Activated CD4-positive, alpha-beta T cell treated with anti-CD3 and anti-CD28 coated beads for 36 hours (primary cell): ENCODE measurements around the gene HBS1L. TPM values are rescaled to one million over a fixed set of nuclear protein-coding genes. Genes with fewer than 3 reads are reported as not detected.

Experiments
- ATAC-seq: fragments of 200-7000 bp; cut with Tn5 transposase; one replicate; pipeline ENCODE4 v1.10.0; 2021; ENCODE audit warnings: mild to moderate bottlenecking, moderate library complexity
- CTCF ChIA-PET: fragments of 350-600 bp; sonication (Branson Sonifier 250); formaldehyde crosslinking; loops from one replicate; lab custom pipeline; 2021; ENCODE audit warnings: antibody characterized with exemption; lab: Charles Lee
- POLR2A ChIA-PET: fragments of 350-600 bp; sonication (Branson Sonifier 250); formaldehyde crosslinking; loops from one replicate; lab custom pipeline; 2021; ENCODE audit warnings: antibody characterized with exemption, inconsistent platforms; lab: Charles Lee
- DNase-seq: peaks from one replicate; pipeline ENCODE4 v3.0.0-alpha.2; 2020
- H3K27ac Mint-ChIP-seq: one replicate; pipeline ENCODE4 v1.8.0; 2021; ENCODE audit warnings: mixed read lengths
- H3K27me3 Mint-ChIP-seq: one replicate; pipeline ENCODE4 v1.8.0; 2021; ENCODE audit warnings: mixed read lengths
- H3K36me3 Mint-ChIP-seq: one replicate; pipeline ENCODE4 v1.8.0; 2021; ENCODE audit warnings: low read depth, mixed read lengths
- H3K4me1 Mint-ChIP-seq: one replicate; pipeline ENCODE4 v1.8.0; 2021; ENCODE audit warnings: mixed read lengths
- H3K4me3 Mint-ChIP-seq: one replicate; pipeline ENCODE4 v1.8.0; 2021; ENCODE audit warnings: mild to moderate bottlenecking, moderate library complexity, mixed read lengths
- H3K9me3 Mint-ChIP-seq: one replicate; pipeline ENCODE4 v1.8.0; 2021; ENCODE audit warnings: low read depth, mixed read lengths
- intact Hi-C, 2 experiments: fragments of 100-400 bp; cut with DNase I in 1 of 2; cut with micrococcal nuclease in 1 of 2; formaldehyde crosslinking; loops; one replicate each; pipeline versions ENCODE4 v1.14.2 to v1.15.1; 2022 to 2024; cut with DNase I, micrococcal nuclease
- total RNA-seq, 2 experiments: library from RNA; stranded (reverse); gene quantifications; one replicate each; pipeline ENCODE4 v1.2.3, GENCODE V29; 2021

HBS1L gene
- total RNA-seq, 2 experiments from 2014 or later, result 133 to 141 TPM

GRCh38 chr6:134936931-134937330 is 117.7 kb downstream of the HBS1L start:
- ChIA-PET CTCF (interaction anchor here (0.9 kb wide), 2 partner anchors 21 to 54 kb away, joined by 3 read pairs; no protein-coding TSS in a partner anchor), POLR2A (no interaction called here)
- Mint-ChIP-seq H3K27ac (no peak overlapping the region), H3K27me3 (no peaks in the 10 kb centered on the region), H3K36me3 (no peaks in the 10 kb centered on the region), H3K4me1 (peaks cover 11% of the 10 kb centered on the region), H3K4me3 (no peak overlapping the region), H3K9me3 (no peaks in the 10 kb centered on the region)
- intact Hi-C loops, result loop anchor here in 1 of 2 experiments (5.0 to 10.0 kb wide), 2 partner anchors 115 to 292 kb away; no protein-coding TSS in a partner anchor
- no peak for DNase-seq
- ATAC-seq, result no peak

- Mint-ChIP-seq H3K36me3 (no peaks in the 10 kb centered on the region), H3K27me3 (no peaks in the 10 kb centered on the region), H3K9me3 (no peaks in the 10 kb centered on the region), H3K4me1 (peaks cover 11% of the 10 kb centered on the region), H3K4me3 (no peak overlapping the region), H3K27ac (no peak overlapping the region)
- DNase-seq, result no peak
- intact Hi-C loops, result loop anchor here in 1 of 2 experiments (5.0 to 10.0 kb wide), 2 partner anchors 114 to 292 kb away; no protein-coding TSS in a partner anchor
- POLR2A ChIA-PET, result no interaction called here
- ATAC-seq, result no peak
- CTCF ChIA-PET, result interaction anchor here (0.8 to 2.1 kb wide), 4 partner anchors 13 to 54 kb away, joined by 3 to 5 read pairs (median 4); no protein-coding TSS in a partner anchor
Observed at GRCh38 chr6:134936476-134936875, 118.1 kb downstream of the HBS1L start.

- intact Hi-C loops, result loop anchor here in 1 of 2 experiments (5.0 to 10.0 kb wide), 2 partner anchors 113 to 290 kb away; no protein-coding TSS in a partner anchor
- no peak for ATAC-seq
- POLR2A ChIA-PET, result no interaction called here
- CTCF ChIA-PET, result interaction anchor here (2.1 kb wide), 1 partner anchor 14 kb away, joined by 5 read pairs; no protein-coding TSS in a partner anchor
- no peak overlapping the region for H3K27ac Mint-ChIP-seq
- H3K4me1 Mint-ChIP-seq, result peaks cover 11% of the 10 kb centered on the region
- no peak overlapping the region for H3K4me3 Mint-ChIP-seq
- DNase-seq, result no peak
- no peaks in the 10 kb centered on the region for H3K9me3 Mint-ChIP-seq
- no peaks in the 10 kb centered on the region for H3K36me3 Mint-ChIP-seq
- H3K27me3 Mint-ChIP-seq, result no peaks in the 10 kb centered on the region
Observed at GRCh38 chr6:134934793-134935485, 119.7 kb downstream of the HBS1L start.

GRCh38 chr6:134932535-134933470 is 121.8 kb downstream of the HBS1L start:
- H3K27ac Mint-ChIP-seq, result no peak overlapping the region
- no peak for DNase-seq
- no peaks in the 10 kb centered on the region for H3K27me3 Mint-ChIP-seq
- ChIA-PET POLR2A (no interaction called here), CTCF (interaction anchor here (0.7 kb wide), 1 partner anchor 50 kb away, joined by 3 read pairs; no protein-coding TSS in a partner anchor)
- H3K9me3 Mint-ChIP-seq, result no peaks in the 10 kb centered on the region
- no peak overlapping the region for H3K4me3 Mint-ChIP-seq
- peaks cover 2% of the 10 kb centered on the region for H3K4me1 Mint-ChIP-seq
- ATAC-seq, result no peak
- intact Hi-C loops, result loop anchor here in 1 of 2 experiments (10.0 kb wide), 1 partner anchor 288 kb away; no protein-coding TSS in a partner anchor
- H3K36me3 Mint-ChIP-seq, result no peaks in the 10 kb centered on the region

- POLR2A ChIA-PET, result no interaction called here
- Mint-ChIP-seq H3K36me3 (no peaks in the 10 kb centered on the region), H3K9me3 (no peaks in the 10 kb centered on the region)
Observed at GRCh38 chr6:134932098-134932497, 122.5 kb downstream of the HBS1L start.

GRCh38 chr6:134930463-134930862 is 124.2 kb downstream of the HBS1L start:
- intact Hi-C loops, result loop anchor here in 1 of 2 experiments (10.0 kb wide), 1 partner anchor 286 kb away; no protein-coding TSS in a partner anchor
- ChIA-PET CTCF (interaction anchor here (1.6 kb wide), 1 partner anchor 10 kb away, joined by 5 read pairs; no protein-coding TSS in a partner anchor), POLR2A (no interaction called here)

More at GRCh38 chr6:134932098-134932497, 122.5 kb downstream of the HBS1L start:
- H3K27me3 Mint-ChIP-seq, result no peaks in the 10 kb centered on the region
- no peak overlapping the region for H3K4me3 Mint-ChIP-seq
- DNase-seq, result no peak
- ATAC-seq, result no peak
- no peak overlapping the region for H3K27ac Mint-ChIP-seq
- intact Hi-C loops, result loop anchor here in 1 of 2 experiments (10.0 kb wide), 1 partner anchor 287 kb away; no protein-coding TSS in a partner anchor
- peaks cover under 1% of the 10 kb centered on the region for H3K4me1 Mint-ChIP-seq
- CTCF ChIA-PET, result interaction anchor here (1.4 kb wide), 1 partner anchor 809 kb away, joined by 3 read pairs; no protein-coding TSS in a partner anchor

GRCh38 chr6:134928151-134928900 is 126.3 kb downstream of the HBS1L start:
- H3K27ac Mint-ChIP-seq, result no peak overlapping the region
- POLR2A ChIA-PET, result no interaction called here

More at GRCh38 chr6:134930463-134930862, 124.2 kb downstream of the HBS1L start:
- Mint-ChIP-seq H3K4me3 (no peak overlapping the region), H3K9me3 (no peaks in the 10 kb centered on the region), H3K36me3 (no peaks in the 10 kb centered on the region), H3K27ac (no peak overlapping the region), H3K4me1 (no peaks in the 10 kb centered on the region), H3K27me3 (no peaks in the 10 kb centered on the region)
- no peak for ATAC-seq
- DNase-seq, result no peak

GRCh38 chr6:134925800-134926199 is 128.8 kb downstream of the HBS1L start:
- no peak for DNase-seq
- ChIA-PET CTCF (no interaction called here), POLR2A (no interaction called here)
- no peaks in the 10 kb centered on the region for H3K4me1 Mint-ChIP-seq
- no peak overlapping the region for H3K4me3 Mint-ChIP-seq
- no peaks in the 10 kb centered on the region for H3K36me3 Mint-ChIP-seq
- ATAC-seq, result no peak
- H3K27ac Mint-ChIP-seq, result no peak overlapping the region
- no peaks in the 10 kb centered on the region for H3K9me3 Mint-ChIP-seq
- intact Hi-C loops, result no loop called here
- H3K27me3 Mint-ChIP-seq, result no peaks in the 10 kb centered on the region

More at GRCh38 chr6:134928151-134928900, 126.3 kb downstream of the HBS1L start:
- Mint-ChIP-seq H3K36me3 (no peaks in the 10 kb centered on the region), H3K9me3 (no peaks in the 10 kb centered on the region), H3K27me3 (no peaks in the 10 kb centered on the region), H3K4me1 (no peaks in the 10 kb centered on the region), H3K4me3 (no peak overlapping the region)
- intact Hi-C loops, result no loop called here
- no peak for ATAC-seq
- CTCF ChIA-PET, result no interaction called here
- DNase-seq, result no peak

GRCh38 chr6:134921721-134922261 is 132.8 kb downstream of the HBS1L start:
- Mint-ChIP-seq H3K36me3 (no peaks in the 10 kb centered on the region), H3K4me3 (no peak overlapping the region), H3K4me1 (no peaks in the 10 kb centered on the region), H3K27me3 (no peaks in the 10 kb centered on the region), H3K9me3 (no peaks in the 10 kb centered on the region), H3K27ac (no peak overlapping the region)
- POLR2A ChIA-PET, result no interaction called here
- no peak for DNase-seq
- CTCF ChIA-PET, result interaction anchor here (0.7 to 1.8 kb wide), 3 partner anchors 19 to 358 kb away, joined by 4 to 7 read pairs (median 5); no protein-coding TSS in a partner anchor
- intact Hi-C loops, result no loop called here
- ATAC-seq, result no peak

- Mint-ChIP-seq H3K4me1 (no peaks in the 10 kb centered on the region), H3K9me3 (no peaks in the 10 kb centered on the region), H3K4me3 (no peak overlapping the region), H3K27ac (no peak overlapping the region), H3K27me3 (no peaks in the 10 kb centered on the region), H3K36me3 (no peaks in the 10 kb centered on the region)
- ATAC-seq (no peak), DNase-seq (no peak)
- CTCF ChIA-PET, result interaction anchor here (0.6 to 1.8 kb wide), 3 partner anchors 19 to 358 kb away, joined by 3 to 7 read pairs (median 5); no protein-coding TSS in a partner anchor
- POLR2A ChIA-PET, result no interaction called here
- intact Hi-C loops, result no loop called here
Observed at GRCh38 chr6:134921276-134921675, 133.3 kb downstream of the HBS1L start.
